ENCODE data around the gene KCNC1.

KCNC1 gene

GRCh38 chr11:17734418-17734911 lies at the start of gene KCNC1:
Gene KCNC1, plus strand, starts transcription at chr11:17734781. Its CDS starts 1,222 bp downstream, at chr11:17736003.
- peak; percentile 63 to 93 for DNase-seq

DNA sequence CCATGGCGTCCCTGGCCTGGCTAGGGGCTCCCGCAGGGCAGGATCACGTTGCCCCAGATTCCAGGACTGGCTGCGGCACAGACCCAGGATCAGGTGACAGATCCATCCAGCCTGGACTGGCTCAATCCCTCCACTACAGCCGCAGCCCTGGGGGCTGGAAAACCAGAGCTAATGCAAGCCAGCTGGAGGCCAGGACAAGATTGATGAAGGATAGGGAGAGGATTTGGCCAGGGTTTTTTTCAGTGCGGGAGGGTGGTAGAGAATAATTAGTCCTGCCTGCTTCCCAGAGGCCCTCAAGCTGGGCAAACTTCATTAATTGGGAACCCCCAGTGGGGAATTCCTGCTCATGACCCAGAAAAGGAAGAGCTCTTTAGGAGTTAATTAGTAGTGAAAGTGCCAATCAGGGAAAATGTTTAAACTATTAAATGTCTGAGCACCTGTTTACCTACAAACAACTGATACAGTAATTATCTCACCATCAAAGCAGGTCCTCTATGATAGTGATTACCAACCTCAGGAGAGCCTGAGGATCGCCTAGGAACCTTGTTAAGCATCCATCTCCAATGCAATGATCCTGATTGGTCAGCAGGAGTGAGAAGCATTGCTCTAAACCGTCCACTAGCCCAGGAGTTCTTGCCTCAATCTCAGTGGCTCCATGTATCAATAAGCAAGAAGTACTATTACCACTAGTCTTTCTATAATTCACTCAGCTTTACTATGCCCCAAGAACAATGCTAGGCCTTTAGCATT lies 48.2 kb upstream of the KCNC1 start:
- no peak for DNase-seq

GRCh38 chr11:17687946-17688670 lies 46.5 kb upstream of the KCNC1 start:
- no peak for DNase-seq

GRCh38 chr11:17691550-17691949 lies 43.0 kb upstream of the KCNC1 start:
- DNase-seq = no peak

DNA sequence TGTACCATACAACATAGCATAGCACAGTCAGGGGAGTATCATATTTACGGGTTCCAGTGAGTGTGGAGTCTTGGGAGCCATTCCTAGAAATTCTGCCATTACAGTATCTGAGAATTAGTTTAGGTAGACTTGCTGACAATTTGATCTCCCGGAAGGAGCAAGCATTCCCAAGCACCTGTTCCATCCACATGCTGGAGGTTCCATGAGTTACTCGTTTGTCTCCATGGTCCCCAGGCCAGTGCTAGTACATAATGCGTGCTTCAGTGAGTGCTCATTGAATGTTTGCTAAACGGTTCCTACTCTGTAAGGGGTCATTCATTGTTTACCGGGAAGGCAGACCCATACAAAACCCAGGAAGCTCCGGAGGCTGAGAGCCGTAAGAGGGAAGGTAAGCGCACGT lies 42.6 kb upstream of the KCNC1 start:
- DNase-seq = no peak

GRCh38 chr11:17692931-17693330 lies 41.6 kb upstream of the KCNC1 start:
- DNase-seq = no peak

GRCh38 chr11:17693531-17693930 lies 41.0 kb upstream of the KCNC1 start:
- DNase-seq = no peak

DNA sequence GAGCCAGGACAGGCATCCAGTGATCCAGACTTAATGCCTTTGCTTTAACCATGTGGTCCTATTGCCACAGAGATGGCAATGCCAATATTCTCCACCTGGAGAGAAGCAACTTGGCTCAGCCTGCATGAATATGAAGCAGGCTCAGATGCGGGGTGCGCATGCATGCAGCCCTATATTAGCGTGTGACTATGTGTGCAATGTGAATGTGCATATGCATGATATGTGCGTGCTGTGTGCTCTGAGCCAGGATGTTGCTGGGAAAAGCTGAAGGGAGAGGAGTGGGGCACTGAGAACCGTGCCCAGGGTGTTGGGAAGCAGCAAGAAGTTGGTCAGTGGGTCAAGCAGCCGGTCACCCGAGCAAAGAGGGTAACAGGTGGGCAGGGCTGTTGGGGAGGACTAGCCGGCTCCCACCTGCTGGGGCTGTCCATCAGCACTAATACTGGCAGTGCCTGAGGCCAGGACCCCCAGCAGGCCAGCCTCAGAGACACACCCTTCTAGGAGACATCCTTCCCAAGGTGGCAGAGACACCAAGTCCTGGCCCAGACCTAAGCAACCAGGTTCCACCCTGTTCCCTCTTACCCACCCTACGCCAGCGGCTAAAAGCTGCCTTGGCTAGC lies 40.0 kb upstream of the KCNC1 start:
- DNase-seq = no peak

DNA sequence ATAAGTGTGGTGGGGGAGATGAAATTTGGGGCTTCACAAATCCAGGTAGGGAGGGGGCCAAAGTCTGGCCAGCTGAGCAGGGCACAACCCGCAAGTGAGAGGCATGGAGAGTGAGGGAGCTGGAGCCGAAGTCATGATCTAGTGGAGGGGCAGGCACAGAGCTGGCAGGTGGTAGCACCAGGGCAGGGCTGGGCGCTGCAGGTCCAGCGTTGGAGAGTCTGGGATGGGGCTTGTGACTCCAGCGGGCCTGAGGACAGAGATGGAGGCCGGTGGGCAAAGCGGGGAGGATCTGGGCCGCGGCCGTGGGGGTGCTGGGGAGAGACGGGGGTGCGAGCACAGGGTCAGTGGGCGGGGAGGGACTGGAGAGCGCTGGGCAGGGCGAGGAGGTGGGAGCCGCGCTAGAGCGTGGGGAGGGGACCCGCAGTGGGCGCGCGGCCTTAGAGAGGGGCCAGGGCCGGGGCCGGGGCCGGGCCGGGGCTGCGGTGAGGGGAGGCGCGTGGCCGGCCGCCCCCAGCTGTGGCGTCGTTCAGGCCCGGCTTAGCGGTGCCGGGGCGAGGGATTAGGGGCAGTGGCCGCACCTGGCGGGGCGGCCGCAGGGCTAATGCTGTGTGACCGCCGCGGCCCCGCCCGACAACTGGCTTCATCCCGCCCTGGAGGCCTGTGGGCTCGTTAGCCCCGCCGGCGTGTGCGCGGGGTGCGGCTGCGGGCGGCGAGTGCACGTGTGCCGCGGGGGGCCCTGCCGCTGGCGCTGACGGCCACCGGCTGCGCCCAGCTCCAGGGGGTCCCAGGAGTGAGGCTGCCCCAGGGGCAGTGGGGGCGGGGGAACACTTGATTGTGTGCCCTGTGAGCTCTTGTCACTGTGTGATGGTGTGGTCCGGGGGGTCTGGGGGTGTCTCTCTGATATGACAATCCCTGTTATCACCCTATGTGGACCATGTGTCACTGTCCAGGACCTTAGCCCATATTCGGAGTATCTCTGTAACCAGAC lies 38.8 kb upstream of the KCNC1 start:
- peak in 1 of 2 experiments; percentile 38 for DNase-seq

GRCh38 chr11:17696741-17697140 lies 37.8 kb upstream of the KCNC1 start:
- no peak for DNase-seq

GRCh38 chr11:17697175-17697949 lies 37.2 kb upstream of the KCNC1 start:
- no peak for DNase-seq

DNA sequence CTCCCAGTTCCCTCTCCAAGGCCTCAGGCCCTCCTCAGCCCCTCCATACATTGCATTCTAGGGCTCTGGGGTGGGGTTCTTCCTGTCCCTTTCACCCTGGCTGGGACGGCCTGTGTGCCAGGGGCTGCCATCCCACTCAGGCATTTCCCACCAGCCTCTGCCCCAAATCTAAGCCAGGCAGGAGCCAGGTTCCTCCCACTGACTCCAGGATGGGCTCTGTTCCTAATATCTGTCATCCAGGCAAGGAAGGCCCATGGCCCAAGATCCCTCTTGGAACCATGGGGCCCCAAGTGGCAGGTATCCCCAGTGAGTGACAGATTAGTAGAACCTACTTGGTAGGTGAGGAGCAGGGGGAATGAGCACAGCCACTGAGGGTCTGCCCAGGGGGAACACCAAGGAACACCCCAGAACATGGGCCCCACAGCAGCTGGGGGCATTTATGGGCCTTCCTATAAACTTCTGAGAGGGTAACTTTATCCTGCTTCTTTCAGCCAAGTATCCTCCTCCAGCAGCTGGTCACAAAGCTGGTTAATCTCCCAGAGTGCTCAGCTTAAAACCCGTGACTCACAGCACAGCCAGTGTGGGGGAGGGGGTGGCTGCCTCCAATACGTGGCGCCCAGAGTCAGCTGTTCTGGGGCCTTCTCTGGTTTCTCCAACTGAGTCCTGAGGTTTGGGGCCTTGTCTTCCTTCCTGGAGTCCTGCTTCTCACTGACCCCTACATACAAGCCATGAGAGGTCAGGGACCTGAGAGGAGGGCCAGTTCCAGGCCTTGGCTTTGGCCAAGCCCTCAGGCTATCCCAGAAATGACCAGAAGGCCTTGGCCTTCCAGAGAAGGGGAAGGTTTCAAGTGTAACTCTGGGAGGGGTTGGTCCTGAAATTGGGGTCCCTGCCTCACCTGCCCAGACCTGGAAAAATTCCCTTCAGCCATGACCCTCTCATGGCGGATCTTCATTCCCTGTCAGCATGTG lies 35.1 kb upstream of the KCNC1 start:
- DNase-seq = no peak

DNA sequence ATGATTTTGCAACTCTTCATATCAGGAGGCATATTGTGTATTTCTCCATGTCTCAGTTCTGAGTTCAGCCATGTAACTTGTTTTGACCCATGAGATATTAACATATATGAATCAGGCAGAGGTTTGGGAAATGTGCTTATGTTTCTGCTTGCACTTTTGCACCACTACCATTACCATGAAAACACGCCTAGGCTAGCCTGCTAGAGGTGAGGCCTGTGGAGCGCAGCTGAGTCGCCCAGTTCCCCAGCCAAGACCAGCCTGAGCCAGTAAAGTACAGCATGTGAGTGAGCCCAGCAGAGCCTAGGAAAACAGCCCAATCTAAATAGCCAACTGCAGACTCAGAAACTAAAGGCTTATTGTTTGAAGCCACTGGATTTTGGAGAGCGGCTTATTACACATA lies 33.6 kb upstream of the KCNC1 start:
- DNase-seq = no peak

- DNase-seq = no peak
Observed at GRCh38 chr11:17702876-17703275, 31.7 kb upstream of the KCNC1 start.

- DNase-seq = peak in 1 of 2 experiments; percentile 31
Observed at GRCh38 chr11:17703951-17704350, 30.6 kb upstream of the KCNC1 start.

DNA sequence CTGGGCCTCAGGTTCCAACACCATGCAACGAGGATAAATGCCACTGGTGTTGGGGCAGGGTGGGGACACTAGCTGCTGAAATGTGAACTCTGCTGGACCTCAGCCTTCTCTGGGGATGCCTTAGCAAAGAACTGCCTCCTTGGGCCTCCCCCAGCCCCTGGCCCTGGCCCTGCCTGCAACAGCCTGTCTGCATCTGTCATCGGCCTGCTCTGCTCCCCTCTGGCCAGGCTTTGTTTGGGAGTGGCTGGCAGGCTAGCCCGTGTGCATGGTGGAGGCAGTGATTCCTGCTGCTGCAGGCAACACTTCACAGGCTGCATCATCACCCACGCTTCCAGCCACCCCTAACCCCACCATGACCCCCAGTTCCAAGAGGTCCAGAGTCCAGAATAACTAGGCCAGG lies 26.8 kb upstream of the KCNC1 start:
- no peak for DNase-seq

DNA sequence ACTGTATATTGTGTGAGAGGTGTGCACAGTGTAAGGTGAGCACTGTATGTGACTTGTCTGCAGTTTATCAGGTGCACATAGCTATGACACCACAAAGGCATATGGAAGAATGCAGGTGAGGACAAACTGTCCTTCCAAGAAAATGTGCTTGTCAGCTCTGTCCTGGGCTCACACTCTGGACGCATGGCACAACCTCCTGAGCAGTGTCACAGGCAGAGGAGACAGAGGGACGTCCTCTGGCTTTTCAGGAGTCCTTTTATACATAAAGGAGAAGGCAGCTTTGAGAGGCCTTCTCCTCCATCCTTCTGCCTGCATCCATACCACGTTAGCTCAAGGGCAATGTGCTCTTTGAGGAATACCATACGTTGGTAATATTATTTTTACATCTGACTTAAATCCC lies 22.7 kb upstream of the KCNC1 start:
- DNase-seq = no peak

DNA sequence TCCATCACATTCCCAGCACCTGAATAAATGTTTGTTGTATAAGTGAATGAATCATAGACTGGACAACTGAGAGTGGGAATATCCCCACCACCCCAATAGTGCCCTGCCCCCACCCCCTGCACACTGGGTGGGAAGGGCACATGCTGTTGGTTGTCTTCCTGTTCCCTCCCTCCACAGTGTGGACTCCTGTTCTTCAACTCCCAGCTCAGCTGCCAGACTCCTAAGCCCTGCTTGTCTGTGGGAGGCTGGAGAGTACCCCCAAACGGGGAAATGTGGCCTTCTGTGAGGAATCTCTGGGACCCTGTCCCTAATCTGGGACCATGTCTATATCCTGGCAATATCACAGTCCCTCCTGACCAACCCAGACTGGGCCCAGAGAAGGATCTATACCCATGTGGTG lies 20.7 kb upstream of the KCNC1 start:
- no peak for DNase-seq

DNA sequence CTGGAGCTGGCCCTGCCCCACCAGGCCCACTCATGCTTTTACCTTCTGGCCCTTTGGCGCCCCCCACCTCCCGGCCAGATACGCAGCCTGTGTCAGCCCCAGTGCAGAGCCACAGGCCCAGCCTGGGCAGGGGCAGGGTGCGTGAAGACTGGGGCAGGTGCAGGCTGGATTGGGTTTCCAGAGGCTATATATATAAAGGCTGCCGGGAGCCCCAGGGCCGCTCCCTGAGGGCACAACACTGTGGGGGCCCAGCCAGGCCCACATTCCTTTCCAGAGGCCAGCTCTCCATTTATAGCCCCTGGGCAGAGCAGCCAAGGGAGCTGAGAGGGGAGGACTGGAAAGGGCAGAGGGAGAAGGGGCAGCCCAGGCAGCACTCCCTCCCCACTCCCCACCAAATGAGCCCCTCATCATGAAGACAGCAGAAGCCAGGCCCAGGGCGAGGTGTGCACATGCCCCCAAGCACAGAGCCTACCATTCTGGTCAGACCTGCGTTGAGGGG lies 20.2 kb upstream of the KCNC1 start:
- no peak for DNase-seq

- no peak for DNase-seq
Observed at GRCh38 chr11:17714870-17715269, 19.7 kb upstream of the KCNC1 start.

Data from NCI-H526 (cell line).